Fibroblast of lung (primary cell): ENCODE data around the gene LUZP2.

Experiments used
- EZH2 ChIP-seq: IDR thresholded peaks from 2 replicates; pipeline ENCODE4 v1.5.1; 2012; ENCODE audit warnings: low read length, control low read depth, mild to moderate bottlenecking; ENCODE audit errors: missing control alignments
- TF ChIP-seq, protein P1 (sequence below), 2 donors: IDR thresholded peaks in 1 of 2; conservative IDR thresholded peaks in 1 of 2; 1 replicate in 1 of 2; 2 replicates in 1 of 2; pipeline ENCODE4 v1.5.1; 2011 to 2012; ENCODE audit warnings: low read length in 2 of 2, control low read depth in 1 of 2, inconsistent platforms in 1 of 2, low read depth in 1 of 2, mild to moderate bottlenecking in 1 of 2

DNA sequence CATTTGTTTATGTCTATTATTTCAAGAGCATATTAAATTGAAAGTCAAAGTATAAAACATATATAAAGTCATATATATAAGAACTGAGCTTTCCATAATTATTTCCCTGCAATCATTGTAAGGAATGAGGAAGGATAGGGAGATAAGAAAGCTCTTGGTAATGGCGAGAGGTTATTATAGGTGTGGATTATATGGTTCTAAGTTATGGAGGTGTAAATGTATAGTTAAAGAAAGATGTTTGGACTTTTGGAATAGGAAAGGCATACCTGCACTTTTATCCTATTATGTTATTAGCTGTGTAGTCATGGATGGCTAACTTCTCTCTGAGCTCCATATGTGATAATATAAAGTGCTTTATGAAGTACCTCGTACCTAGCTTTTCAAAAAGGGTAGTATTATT lies 127.6 kb downstream of the LUZP2 start:
- TF ChIP-seq, protein P1, sequence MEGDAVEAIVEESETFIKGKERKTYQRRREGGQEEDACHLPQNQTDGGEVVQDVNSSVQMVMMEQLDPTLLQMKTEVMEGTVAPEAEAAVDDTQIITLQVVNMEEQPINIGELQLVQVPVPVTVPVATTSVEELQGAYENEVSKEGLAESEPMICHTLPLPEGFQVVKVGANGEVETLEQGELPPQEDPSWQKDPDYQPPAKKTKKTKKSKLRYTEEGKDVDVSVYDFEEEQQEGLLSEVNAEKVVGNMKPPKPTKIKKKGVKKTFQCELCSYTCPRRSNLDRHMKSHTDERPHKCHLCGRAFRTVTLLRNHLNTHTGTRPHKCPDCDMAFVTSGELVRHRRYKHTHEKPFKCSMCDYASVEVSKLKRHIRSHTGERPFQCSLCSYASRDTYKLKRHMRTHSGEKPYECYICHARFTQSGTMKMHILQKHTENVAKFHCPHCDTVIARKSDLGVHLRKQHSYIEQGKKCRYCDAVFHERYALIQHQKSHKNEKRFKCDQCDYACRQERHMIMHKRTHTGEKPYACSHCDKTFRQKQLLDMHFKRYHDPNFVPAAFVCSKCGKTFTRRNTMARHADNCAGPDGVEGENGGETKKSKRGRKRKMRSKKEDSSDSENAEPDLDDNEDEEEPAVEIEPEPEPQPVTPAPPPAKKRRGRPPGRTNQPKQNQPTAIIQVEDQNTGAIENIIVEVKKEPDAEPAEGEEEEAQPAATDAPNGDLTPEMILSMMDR (conservative IDR thresholded peaks at IDR 0.05 in 1 of 2, IDR thresholded peaks at IDR 0.05 in 1 of 2; ENCODE audit: low read depth in 1 of 2, low read length in 2 of 2): no peak
- TF ChIP-seq EZH2: no peak
